IPS-18c (cell line): ENCODE data around the gene METTL4.

Experiments
- H3K4me3 ChIP-seq: 2 replicates; pipeline ENCODE4 v1.7.0; 2013; ENCODE audit warnings: low read depth, mild to moderate bottlenecking, low read length, moderate library complexity; ENCODE audit not compliant: insufficient read depth
- H3K9me3 ChIP-seq: one replicate; pipeline ENCODE4 v1.6.1; 2013; ENCODE audit warnings: mild to moderate bottlenecking, low read length, moderate library complexity; ENCODE audit not compliant: control insufficient read depth, insufficient read depth

Gene METTL4

DNA sequence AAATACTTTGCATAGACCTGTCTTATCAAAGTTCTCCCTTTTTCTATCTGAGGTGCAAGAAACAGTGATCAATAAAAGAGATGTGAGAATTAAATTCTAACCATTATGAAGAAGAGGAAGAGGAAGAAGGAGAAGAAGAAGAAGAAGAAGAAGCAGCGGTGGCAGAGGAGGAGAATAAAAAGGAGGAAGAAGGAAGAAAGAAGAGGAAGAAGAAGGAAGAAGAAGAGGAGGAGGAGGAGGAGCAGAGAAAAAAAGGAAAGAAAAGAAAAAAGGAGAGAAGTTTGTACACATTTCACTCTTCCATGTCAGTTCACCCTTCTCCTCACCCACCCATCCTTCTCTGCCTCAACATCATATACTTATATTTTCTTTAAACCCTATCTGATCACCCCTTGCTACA, 68.4 kb downstream of the METTL4 start:
- Histone ChIP-seq H3K9me3 (no peaks in the 10 kb centered on the region), H3K4me3 (no peak overlapping the region)

DNA sequence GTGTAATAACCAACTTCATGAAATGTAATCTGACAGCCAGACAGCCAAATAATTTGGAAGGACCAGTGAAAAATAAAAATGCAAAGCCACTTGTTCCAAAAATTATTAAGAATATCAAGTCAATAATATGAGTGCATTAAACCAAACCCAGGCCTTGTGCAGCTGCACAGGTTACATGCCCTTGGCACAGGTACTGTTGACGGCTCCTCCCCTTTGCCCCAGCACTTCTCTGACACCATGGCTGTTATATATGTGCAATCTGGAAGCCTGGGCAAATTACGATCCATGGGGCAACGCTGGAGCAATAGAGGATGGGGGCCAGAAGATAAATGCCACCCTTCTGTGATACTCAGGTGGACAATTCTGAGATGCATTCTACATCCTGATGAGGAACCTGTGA, 68.9 kb downstream of the METTL4 start:
- no peak overlapping the region for H3K4me3 ChIP-seq
- H3K9me3 ChIP-seq = peaks cover under 1% of the 10 kb centered on the region

DNA sequence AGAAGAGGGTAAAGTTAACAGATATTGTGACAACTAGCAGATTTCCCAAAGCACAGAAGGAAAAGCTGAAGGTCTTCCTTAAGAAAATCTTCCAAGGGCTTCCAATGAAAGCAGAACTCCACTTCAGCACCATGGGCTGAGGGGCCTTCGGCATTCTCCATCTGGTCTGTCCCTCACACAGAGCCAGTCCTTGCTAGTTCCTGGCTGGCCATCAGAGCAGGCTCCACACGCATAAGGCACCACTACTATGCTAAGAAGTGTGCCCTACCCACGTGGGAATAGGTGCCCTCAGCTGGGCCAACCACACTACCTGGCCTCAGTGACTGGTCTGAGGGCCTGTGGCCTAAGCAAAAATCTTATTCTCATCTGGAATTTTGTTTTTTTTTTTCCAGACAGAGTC, 73.5 kb downstream of the METTL4 start:
- no peak overlapping the region for H3K4me3 ChIP-seq

DNA sequence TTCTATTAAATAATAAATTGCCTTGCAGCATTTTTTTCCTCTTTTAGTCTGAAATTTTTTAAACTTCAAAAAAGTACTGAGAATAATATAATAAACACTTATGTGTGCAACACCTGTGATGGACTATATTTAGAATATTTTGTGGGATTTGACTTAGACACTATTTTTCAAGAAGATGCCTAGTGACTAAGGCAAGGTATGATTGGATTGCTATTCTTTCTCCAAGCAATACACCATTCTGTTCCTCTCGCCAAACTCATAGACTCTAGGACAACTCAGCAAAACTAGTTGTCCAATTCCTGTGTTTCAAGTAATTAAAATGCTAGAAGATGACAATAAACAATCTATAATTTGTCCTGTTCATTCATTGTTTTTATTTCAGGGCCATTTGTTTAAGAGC, 75.9 kb downstream of the METTL4 start:
- Histone ChIP-seq H3K9me3 (peaks cover 2% of the 10 kb centered on the region), H3K4me3 (no peak overlapping the region)

More for the DNA sequence above, 73.5 kb downstream of the METTL4 start:
- H3K9me3 ChIP-seq = peaks cover 2% of the 10 kb centered on the region

- H3K9me3 ChIP-seq = peaks cover 2% of the 10 kb centered on the region
- H3K4me3 ChIP-seq = no peak overlapping the region
These were observed 76.4 kb downstream of the METTL4 start for GRCh38 chr18:2494921-2495320.
